ENCODE data around the gene NMRAL1.

The NMRAL1 gene

DNA sequence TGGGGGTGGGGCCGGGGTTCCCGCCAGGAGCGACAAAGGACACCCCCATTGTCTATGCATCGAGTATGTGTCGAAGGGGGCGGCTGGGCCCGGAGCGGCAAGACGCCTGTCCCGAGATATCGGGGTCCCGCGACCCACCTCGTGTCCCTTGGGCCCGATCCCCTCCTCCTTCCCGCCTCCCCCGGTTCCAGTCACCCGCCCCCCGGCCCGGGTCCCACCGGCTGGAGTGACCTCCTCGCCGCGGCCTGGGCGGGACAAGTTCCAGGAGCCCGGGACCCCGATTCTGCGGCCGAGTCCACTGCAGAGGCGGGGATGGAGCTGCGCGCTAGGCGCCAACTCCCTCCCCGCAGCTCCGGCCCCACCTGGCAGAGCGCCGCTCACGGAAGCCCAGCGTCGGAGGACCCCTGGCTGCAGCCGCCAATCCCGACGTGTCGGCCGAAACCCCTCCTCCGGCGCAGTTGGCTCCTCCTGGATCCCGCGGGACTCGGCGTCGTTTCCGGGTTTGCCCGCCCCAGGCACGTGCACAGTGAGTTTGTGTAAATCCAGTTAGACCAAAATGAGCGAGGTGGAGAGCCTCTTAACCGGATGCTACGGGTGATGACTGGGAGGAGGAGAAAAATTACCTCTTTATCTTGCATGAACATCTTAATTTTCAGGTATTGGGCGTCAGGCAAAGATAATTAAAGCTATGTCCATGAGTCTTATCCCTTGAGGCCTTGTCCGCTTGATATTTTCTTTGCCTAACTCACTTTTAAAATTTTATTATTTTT, at the start of gene NMRAL1:
NMRAL1 (minus strand) TSS at position 434 of the 770 bp plus-strand sequence. CDS start 493 bp downstream, outside the sequence.
- Histone ChIP-seq H3K36me3 (peaks cover 11% of the 10 kb centered on the region), H3K9me3 (ENCODE audit: severe bottlenecking) (no peaks in the 10 kb centered on the region), H3K27me3 (ENCODE audit: insufficient read depth, low read depth, severe bottlenecking) (no peaks in the 10 kb centered on the region), H3K27ac (no peak within 1 kb of the TSS), H3K4me3 (ENCODE audit: low read depth, low read length) (no peak within 1 kb of the TSS)
- DNase-seq = no peak
- TF ChIP-seq, protein P1, sequence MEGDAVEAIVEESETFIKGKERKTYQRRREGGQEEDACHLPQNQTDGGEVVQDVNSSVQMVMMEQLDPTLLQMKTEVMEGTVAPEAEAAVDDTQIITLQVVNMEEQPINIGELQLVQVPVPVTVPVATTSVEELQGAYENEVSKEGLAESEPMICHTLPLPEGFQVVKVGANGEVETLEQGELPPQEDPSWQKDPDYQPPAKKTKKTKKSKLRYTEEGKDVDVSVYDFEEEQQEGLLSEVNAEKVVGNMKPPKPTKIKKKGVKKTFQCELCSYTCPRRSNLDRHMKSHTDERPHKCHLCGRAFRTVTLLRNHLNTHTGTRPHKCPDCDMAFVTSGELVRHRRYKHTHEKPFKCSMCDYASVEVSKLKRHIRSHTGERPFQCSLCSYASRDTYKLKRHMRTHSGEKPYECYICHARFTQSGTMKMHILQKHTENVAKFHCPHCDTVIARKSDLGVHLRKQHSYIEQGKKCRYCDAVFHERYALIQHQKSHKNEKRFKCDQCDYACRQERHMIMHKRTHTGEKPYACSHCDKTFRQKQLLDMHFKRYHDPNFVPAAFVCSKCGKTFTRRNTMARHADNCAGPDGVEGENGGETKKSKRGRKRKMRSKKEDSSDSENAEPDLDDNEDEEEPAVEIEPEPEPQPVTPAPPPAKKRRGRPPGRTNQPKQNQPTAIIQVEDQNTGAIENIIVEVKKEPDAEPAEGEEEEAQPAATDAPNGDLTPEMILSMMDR (IDR thresholded peaks at IDR 0.05; ENCODE audit: low read depth, low read length) = no peak

GRCh38 chr16:4523686-4524085, 49.3 kb upstream of the NMRAL1 start:
- Histone ChIP-seq H3K4me3 (ENCODE audit: low read depth, low read length) (no peak overlapping the region), H3K27me3 (ENCODE audit: insufficient read depth, low read depth, severe bottlenecking) (no peaks in the 10 kb centered on the region), H3K9me3 (ENCODE audit: severe bottlenecking) (no peaks in the 10 kb centered on the region), H3K36me3 (no peaks in the 10 kb centered on the region; the same call in 1 of the 2 replicates), H3K27ac (peak overlapping the region; percentile 91)
- TF ChIP-seq, protein P1 (IDR thresholded peaks at IDR 0.05; ENCODE audit: low read depth, low read length) = no peak
- DNase-seq = peak; percentile 46

DNA sequence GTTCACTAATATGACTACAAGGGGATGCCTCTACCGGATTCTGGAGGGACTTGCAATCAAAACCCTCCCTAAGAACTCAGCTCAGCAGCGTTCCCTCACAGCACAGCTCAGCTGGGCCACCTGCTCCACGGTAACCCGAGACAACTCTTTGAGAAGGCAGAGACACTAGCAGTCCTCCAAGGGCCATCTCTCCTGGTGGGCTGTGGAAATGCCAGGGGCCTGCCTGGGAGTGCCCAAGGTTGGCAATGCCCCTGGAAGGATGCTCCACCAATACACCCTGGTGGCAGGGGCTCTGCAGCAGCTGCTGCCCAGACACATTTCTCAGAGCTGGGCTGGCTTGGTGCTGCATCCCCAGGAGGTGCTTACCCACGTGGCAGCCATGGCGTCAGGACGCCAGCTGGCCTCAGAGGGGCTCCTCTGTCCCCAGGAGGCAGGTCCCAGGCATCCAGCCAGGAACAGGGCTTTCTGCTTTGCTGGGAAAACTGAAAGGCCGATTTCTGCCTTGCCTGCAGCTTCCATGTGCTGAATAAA, 47.7 kb upstream of the NMRAL1 start:
- DNase-seq = peak; percentile 81
- TF ChIP-seq, protein P1 (IDR thresholded peaks at IDR 0.05; ENCODE audit: low read depth, low read length) = 0 out of 2 replicates have a peak, but pooled peaks have one; percentile 3
- H3K27me3 ChIP-seq (ENCODE audit: insufficient read depth, low read depth, severe bottlenecking) = no peaks in the 10 kb centered on the region
- no peaks in the 10 kb centered on the region for H3K9me3 ChIP-seq (ENCODE audit: severe bottlenecking)
- peak overlapping the region; percentile 91 for H3K27ac ChIP-seq
- no peaks in the 10 kb centered on the region; the same call in 1 of the 2 replicates for H3K36me3 ChIP-seq
- no peak overlapping the region for H3K4me3 ChIP-seq (ENCODE audit: low read depth, low read length)

DNA sequence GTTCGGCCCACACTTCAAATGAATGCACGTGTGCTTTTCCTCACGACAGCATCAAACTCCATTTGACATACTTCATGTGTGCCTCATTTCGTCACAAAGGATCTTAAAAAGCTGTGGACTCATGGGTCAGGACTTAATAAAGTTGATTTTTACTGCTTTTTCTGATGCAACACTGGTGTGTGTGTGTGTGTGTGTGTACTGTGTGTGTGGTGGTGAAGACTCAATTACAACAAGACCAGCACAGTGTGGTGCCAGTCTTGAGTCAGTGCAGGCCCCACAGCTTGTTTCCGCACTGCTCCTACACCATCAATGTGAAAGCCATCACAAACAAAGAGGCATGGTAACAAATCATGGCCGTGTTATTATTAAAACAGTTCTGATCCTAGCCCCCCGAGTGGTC, 46.5 kb upstream of the NMRAL1 start:
- TF ChIP-seq, protein P1 (IDR thresholded peaks at IDR 0.05; ENCODE audit: low read depth, low read length) = no peak
- no peak for DNase-seq
- peak overlapping the region; percentile 33 for H3K27ac ChIP-seq
- H3K27me3 ChIP-seq (ENCODE audit: insufficient read depth, low read depth, severe bottlenecking) = no peaks in the 10 kb centered on the region
- H3K4me3 ChIP-seq (ENCODE audit: low read depth, low read length) = no peak overlapping the region
- H3K9me3 ChIP-seq (ENCODE audit: severe bottlenecking) = no peaks in the 10 kb centered on the region
- no peaks in the 10 kb centered on the region; the same call in none of the 2 replicates for H3K36me3 ChIP-seq

GRCh38 chr16:4519274-4520058, 45.0 kb upstream of the NMRAL1 start:
- Histone ChIP-seq H3K36me3 (peaks cover under 1% of the 10 kb centered on the region), H3K4me3 (ENCODE audit: low read depth, low read length) (no peak overlapping the region), H3K27me3 (ENCODE audit: insufficient read depth, low read depth, severe bottlenecking) (no peaks in the 10 kb centered on the region), H3K9me3 (ENCODE audit: severe bottlenecking) (no peaks in the 10 kb centered on the region), H3K27ac (peak overlapping the region; percentile 63)
- TF ChIP-seq, protein P1 (IDR thresholded peaks at IDR 0.05; ENCODE audit: low read depth, low read length) = no peak
- DNase-seq = peak; percentile 88

Measured in WERI-Rb-1 (cell line).